Epithelial cell of esophagus (primary cell): ENCODE measurements around the gene KCTD20.

Source experiments
- DNase-seq: peaks from one replicate; pipeline ENCODE4 v3.0.0; 2010; ENCODE audit warnings: low read depth
- H3K4me3 ChIP-seq: 2 replicates; pipeline ENCODE4 v1.5.1; 2011; ENCODE audit warnings: mild to moderate bottlenecking, low read length, control low read depth
- CTCF ChIP-seq: IDR thresholded peaks from 2 replicates; pipeline ENCODE4 v1.5.1; 2011; ENCODE audit warnings: low read depth, mild to moderate bottlenecking, low read length, control low read depth, inconsistent platforms; ENCODE audit not compliant: insufficient read depth; ENCODE audit errors: missing control alignments

Gene KCTD20

GRCh38 chr6:36484736-36485135 is 41.9 kb downstream of the KCTD20 start:
- DNase-seq, result no peak
- no peak for TF ChIP-seq CTCF
- H3K4me3 ChIP-seq, result no peak overlapping the region

- TF ChIP-seq CTCF, result no peak
- no peak for DNase-seq
- no peak overlapping the region for H3K4me3 ChIP-seq
These were observed 44.9 kb downstream of the KCTD20 start for GRCh38 chr6:36487698-36488097.

GRCh38 chr6:36488221-36488620 is 45.4 kb downstream of the KCTD20 start:
- H3K4me3 ChIP-seq, result no peak overlapping the region
- no peak for TF ChIP-seq CTCF
- DNase-seq, result no peak

GRCh38 chr6:36489426-36489825 is 46.6 kb downstream of the KCTD20 start:
- no peak overlapping the region for H3K4me3 ChIP-seq
- DNase-seq, result no peak
- no peak for TF ChIP-seq CTCF

GRCh38 chr6:36491378-36491965 is 48.7 kb downstream of the KCTD20 start:
- DNase-seq, result no peak
- no peak overlapping the region for H3K4me3 ChIP-seq
- no peak for TF ChIP-seq CTCF

- no peak for TF ChIP-seq CTCF
- DNase-seq, result no peak
These were observed 49.3 kb downstream of the KCTD20 start for GRCh38 chr6:36492092-36492491.

GRCh38 chr6:36492621-36493020 is 49.8 kb downstream of the KCTD20 start:
- H3K4me3 ChIP-seq, result no peak overlapping the region
- no peak for TF ChIP-seq CTCF
- DNase-seq, result no peak

More at GRCh38 chr6:36492092-36492491, 49.3 kb downstream of the KCTD20 start:
- H3K4me3 ChIP-seq, result no peak overlapping the region
